ENCODE results near the gene RBP2. TPM values are rescaled to one million over a fixed set of nuclear protein-coding genes. Genes with fewer than 3 reads are reported as not detected.

The RBP2 gene
- total and polyA plus RNA-seq, 2 of the 8 experiments (the other 6 are each of a cell fraction or from before 2014, with no cell fraction given): not detected

GRCh38 chr3:139457066-139457465 lies 19.2 kb downstream of the RBP2 start (continued):
- TF ChIP-seq TAF7 (optimal IDR thresholded peaks at IDR 0.05; ENCODE audit: borderline replicate concordance, low read depth, low read length) (no peak), SP2 (IDR thresholded peaks at IDR 0.05; ENCODE audit: low read length) (no peak), HDAC6 (IDR thresholded peaks at IDR 0.05; ENCODE audit: low read depth, low read length) (no peak), NANOG (IDR thresholded peaks at IDR 0.05; ENCODE audit: insufficient read depth, low read depth, low read length, poor library complexity, severe bottlenecking) (no peak), YY1 (IDR thresholded peaks at IDR 0.05; ENCODE audit: low read depth, low read length) (no peak), EP300 (IDR thresholded peaks at IDR 0.05; ENCODE audit: borderline replicate concordance in 1 of 2, low read depth in 2 of 2, low read length in 2 of 2) (no peak), PHF8 (conservative IDR thresholded peaks at IDR 0.05; ENCODE audit: low read depth, low read length) (no peak)
